Midbrain (tissue), 1 donor: ENCODE measurements around the gene LMO3.
"Not testable (repeated sequence)": the region's sequence is repeated elsewhere in the genome, so short reads cannot be mapped to it uniquely, and the experiment has no call there.

Source experiments
- DNase-seq: peaks from one replicate; lab custom pipeline; 2025; lab: John Stamatoyannopoulos, UW

LMO3 gene

GRCh38 chr12:16545836-16546235 is 60.1 kb downstream of the LMO3 start:
- no peak for DNase-seq

- no peak for DNase-seq
These were observed 63.4 kb downstream of the LMO3 start for GRCh38 chr12:16542586-16542985.

DNA sequence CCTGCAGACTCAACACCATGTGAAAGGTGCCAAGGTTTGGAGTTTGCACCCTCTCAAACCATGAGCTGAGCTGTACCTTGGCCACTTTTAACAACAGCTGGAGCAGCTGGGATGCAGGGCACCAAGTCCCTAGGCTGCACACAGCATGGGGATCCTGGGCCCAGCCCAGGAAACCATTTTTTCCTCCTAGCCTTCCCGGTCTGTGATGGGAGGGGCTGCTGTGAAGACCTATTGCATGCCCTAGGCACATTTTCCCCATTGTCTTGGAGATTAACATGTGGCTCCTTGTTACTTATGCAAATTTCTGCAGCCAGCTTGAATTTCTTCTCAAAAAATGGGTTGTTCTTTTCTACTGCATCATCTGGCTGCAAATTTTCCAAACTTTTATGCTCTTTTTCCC is 68.3 kb downstream of the LMO3 start:
- DNase-seq, result not testable (repeated sequence)

DNA sequence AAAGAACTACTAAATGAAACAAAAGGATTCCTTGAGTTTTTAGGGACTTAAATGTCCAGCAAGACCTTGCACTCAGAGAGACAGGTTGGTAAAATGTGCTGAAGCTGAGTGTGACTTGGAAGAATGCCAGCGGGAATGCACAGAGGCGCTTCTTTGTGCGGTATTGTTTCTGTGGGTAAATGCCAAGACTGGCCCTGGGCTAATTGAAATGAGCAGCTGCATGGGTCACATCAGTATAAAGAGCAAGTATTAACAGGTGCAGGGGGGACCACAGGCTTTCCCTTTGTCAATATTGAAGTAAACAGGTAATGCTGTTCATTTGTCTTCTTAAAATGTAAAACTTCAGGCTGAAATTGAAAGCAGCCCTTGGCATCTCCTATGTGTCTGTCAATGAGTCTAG is 74.3 kb downstream of the LMO3 start:
- peak; percentile 3 for DNase-seq

DNA sequence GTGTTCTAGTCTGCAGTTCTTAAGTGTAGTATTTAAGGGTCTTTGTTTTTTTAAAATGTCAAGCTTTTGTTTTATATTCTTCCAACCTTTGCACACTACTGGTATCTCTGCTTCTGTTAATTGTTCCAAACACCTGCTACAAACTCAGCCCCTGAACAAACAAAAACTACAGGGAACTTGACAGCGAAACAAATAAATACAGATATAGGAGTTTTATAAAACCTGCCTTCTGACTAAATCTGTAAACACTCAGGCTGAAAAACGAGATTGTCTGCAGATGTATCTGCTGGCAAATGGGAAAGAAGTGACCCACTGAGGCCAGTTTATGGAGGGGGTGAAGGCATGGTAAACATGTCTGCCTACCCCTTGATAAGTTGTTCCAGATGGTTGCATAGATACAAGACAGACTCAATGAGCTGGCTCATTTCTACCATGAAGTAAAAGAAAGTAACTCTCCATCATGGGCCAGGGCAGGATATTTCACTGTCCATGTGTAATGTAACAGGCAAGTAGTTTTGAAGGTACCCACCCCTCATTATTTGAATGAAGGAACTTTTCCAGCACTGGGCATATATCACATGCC is 75.6 kb downstream of the LMO3 start:
- DNase-seq, result no peak

- no peak for DNase-seq
These were observed 79.3 kb downstream of the LMO3 start for GRCh38 chr12:16526693-16527092.

DNA sequence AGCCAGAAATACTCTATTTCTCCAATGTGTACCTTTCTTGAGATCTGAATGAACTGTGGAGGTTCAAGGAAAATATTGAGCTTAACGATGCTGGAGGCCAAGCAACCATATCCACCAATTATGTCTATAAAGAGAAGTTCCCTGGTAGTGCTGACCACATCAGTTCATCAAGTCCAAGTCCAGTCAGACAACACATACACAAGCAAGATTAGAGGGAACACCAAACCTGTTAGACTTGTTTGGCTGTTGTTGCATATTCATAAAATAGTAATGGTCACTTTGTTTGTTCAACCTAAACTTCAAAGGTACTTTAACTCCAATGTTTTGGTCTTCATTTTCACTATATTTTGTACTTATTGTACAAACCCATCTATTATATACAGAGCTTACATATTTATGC is 81.6 kb downstream of the LMO3 start:
- DNase-seq, result no peak

DNA sequence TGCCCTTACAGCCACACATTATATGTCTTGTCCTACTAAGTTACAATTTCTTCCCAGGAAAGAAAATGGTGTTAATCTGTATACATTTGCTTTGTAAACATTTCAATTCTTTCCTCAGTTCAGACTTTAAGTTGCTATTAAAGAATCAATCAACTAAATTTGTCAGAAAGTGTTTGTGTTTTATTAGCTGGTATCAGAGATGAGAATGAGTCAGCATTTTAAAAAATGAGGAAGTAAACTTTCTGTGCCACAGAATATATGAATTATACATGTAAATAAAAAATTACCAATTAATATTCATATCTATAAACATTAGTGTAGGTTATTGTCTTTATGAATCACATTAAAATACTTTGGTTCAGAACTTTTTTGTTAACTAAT is 82.0 kb downstream of the LMO3 start:
- DNase-seq, result no peak

DNA sequence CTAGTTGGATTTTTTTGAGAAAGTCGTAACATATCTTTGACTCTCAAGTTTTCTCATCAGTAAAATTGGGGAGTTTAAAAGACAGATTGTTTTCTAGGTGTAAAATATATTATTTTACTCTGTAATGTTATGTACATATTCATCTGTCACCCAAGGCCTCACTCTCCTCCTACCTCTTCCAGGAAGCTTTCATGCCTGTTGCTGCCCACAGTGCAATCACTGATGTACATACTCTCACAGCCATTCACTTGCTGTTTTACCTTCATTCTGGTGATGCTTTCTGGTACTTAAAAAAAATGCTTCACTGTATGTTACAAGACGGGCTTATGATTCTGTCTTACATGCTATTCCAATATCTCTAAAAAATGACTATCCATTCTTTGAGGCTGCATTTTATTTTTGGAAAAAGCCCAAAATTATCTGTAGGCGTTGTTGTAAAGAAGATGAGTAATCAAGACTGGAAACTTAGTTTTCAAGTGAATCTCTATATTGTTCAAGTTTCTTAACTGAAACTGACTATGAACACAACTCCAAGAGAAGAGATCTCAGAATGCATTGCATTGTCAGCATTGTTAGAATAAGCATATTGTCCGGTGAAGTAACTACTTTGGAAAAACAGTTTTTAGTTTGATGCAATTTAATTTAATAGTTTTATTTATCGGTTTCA is 82.5 kb downstream of the LMO3 start:
- DNase-seq, result no peak

DNA sequence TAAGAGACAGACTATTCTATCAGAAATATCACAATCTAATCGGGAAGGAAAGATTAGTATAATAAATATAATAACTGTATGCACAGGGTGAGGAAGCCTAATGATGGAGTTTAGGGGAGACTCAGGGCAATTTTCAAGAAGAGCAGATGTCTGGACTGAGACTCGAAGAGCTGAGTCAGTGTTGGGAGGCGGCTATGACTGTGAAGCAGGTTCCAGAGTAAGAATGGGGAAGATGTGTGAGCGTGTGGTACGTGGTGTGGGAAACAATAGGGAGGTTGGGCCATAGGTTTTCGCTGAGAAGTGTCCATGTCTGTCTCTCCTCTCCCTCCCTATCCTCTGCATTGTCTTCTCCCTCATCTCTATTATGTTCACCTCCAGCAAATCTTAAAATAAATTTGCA is 85.6 kb downstream of the LMO3 start:
- no peak for DNase-seq

DNA sequence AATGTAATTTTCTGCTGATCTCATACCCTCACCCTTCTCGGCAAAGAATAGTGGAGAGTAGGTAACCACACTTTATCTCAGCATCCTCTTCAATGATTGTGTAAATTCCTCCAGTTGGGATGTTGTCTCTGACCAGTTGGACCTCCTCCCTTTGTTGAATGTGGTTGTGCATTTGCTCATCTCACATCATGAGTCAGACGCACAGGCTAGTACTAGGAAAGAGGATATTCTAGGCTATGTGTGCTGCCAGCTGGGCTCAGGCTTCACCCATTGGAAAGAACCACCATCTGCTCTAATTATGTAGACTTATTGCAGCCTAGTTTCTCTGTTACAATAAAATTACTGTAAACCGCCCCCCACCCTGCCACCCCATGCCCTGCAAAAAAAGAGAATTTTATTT is 90.3 kb downstream of the LMO3 start:
- DNase-seq, result no peak

GRCh38 chr12:16513231-16513630 is 92.7 kb downstream of the LMO3 start:
- no peak for DNase-seq

GRCh38 chr12:16509411-16509810 is 96.6 kb downstream of the LMO3 start:
- no peak for DNase-seq

- no peak for DNase-seq
These were observed 99.6 kb downstream of the LMO3 start for GRCh38 chr12:16506394-16506793.

GRCh38 chr12:16504200-16504599 is 101.8 kb downstream of the LMO3 start:
- DNase-seq, result no peak

DNA sequence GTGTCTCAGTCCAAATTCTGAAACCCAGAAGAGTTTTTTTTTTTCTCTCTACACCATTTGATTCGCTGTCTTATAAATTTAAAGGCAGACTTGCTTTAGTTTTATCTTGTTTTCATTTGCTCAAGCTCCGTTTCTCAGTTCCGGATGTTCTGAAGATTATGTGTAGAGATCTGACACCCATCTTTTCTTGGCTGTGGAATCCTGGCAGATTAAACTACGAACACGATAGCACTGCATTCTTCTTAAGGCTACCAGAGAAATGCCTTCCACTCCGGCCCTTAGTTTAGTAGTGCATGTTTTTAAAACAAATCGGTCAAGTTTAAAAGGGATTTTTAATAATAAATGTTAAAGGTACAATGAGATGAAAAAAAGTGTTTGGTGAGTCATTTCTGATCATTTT is 106.4 kb downstream of the LMO3 start:
- no peak for DNase-seq
